ENCODE measurements around the gene SCN2A.
"Not testable (repeated sequence)": the region's sequence is repeated elsewhere in the genome, so short reads cannot be mapped to it uniquely, and the experiment has no call there.

The SCN2A gene

DNA sequence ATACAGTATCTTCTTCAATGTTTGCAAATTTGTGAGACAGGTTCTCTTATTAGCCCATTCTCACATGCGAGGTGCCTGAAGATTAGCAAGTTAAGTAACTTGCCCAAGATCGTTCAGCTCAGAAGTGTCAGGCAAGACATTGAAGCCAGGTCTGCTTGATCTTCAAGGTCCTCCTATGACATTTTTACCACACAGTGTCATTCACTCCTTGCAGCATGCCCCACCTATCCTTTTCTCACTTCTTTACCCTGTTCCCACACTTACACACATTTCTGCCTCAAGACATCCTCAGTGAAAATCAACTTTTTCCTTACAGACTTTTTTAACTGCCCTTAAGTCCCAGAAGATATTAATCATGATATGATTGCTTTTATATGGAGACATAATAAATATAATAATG is 73.8 kb downstream of the SCN2A start:
- no peak for DNase-seq (ENCODE audit: low read depth in 1 of 2, low spot score in 1 of 2)

DNA sequence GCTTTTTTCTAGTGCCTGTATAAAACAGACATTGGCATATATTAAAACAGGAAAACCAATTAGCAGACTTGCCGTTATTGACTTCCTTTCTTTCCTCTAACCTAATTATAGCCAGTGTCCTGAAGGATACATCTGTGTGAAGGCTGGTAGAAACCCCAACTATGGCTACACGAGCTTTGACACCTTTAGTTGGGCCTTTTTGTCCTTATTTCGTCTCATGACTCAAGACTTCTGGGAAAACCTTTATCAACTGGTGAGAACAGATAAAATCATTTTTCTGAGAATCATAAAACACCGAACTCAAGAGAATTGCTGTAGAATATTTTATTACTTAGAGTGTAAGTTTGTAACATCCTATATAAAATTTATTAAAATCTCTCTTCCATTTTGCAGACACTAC is 74.3 kb downstream of the SCN2A start:
- DNase-seq (ENCODE audit: low read depth in 1 of 2, low spot score in 1 of 2) = no peak

DNA sequence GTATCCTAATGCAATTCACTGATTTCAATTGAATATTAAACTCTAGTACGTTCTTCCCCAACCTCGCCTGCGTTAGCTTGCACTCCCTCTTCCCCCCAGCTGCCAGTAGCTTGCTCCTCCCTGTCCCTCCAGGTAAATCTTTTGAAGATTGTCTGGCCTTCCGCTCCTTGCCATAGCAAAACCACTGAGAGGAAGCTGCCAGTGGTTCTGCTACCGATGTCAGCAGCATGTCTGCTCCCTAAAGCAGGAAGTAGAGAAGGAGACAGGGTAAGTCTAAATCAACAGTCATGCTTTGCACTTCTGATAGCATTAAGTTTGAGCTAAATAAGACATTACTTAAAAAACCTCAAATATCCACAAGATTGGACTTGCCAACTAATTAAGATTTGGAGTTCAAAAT is 89.1 kb downstream of the SCN2A start:
- DNase-seq (ENCODE audit: low read depth in 1 of 2, low spot score in 1 of 2) = no peak

DNA sequence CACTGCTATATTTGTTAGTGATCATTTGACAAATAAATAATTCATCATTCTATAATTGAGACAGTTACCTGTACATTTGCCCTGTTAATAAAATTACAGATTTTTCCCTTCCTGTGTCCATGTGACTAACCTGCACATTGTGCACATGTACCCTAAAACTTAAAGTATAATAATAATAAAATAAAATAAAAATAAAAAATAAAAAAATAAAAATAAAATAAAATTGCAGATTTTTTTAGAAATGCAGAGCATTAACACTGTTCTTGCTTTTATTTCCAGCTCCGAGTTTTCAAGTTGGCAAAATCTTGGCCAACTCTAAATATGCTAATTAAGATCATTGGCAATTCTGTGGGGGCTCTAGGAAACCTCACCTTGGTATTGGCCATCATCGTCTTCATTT is 105.1 kb downstream of the SCN2A start:
- not testable (repeated sequence) for DNase-seq (ENCODE audit: low read depth in 1 of 2, low spot score in 1 of 2)

DNA sequence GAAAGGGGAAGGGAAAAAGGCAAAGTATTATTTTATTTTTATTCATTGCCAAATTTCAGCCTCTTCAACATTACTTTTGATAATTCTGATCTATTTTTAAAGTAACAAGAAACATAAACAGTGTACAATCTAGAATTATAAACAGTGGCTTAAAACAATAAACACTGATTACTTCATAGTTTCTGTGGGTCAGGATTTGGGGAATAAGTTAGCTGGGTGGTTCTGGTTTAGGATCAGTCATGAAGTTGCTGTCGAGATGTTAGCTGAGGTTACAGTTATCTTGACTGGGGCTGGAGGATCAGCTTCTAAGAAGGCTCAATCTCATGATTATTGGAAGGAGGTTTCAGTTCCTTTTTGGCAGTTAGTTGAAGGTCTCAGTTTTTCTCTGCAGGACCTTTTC is 109.2 kb downstream of the SCN2A start:
- DNase-seq (ENCODE audit: low read depth in 1 of 2, low spot score in 1 of 2) = no peak

DNA sequence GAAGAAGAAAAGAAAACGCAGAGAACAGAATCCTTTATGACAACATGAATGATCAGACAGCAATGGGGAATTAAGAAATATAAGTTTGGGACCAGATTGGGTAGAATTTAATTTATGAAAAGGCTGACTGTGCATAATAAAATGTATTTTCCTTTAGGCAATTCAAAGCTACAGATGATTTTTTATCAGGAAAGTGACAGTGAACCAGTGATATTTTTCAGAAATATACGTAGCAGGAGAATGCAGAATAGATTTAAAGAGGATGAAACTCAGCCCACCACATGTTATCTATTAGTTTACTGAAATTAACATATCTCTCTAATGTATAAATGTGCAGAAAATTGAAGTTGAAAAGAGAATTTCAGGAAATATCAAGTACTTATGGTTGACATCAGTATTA is 110.0 kb downstream of the SCN2A start:
- DNase-seq (ENCODE audit: low read depth in 1 of 2, low spot score in 1 of 2) = no peak

DNA sequence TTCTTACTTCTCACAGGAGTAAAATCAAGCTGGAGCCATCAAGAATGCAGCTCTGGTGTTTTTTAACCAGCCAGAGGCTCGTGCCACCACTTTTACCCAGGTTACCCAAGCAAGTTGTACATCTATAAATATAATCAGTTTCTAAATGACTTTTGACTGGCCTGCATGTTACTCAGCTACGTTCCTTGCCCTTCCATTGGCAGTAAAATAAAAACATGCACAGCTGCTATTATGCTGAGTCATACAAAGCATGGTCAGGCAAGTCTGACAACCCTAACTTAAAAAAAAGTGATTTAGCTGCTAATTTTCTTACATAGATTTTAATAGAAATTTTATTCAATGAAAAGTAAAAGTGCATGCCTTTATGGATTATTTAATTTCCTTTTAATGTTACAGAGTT is 118.5 kb downstream of the SCN2A start:
- no peak for DNase-seq (ENCODE audit: low read depth in 1 of 2, low spot score in 1 of 2)

DNA sequence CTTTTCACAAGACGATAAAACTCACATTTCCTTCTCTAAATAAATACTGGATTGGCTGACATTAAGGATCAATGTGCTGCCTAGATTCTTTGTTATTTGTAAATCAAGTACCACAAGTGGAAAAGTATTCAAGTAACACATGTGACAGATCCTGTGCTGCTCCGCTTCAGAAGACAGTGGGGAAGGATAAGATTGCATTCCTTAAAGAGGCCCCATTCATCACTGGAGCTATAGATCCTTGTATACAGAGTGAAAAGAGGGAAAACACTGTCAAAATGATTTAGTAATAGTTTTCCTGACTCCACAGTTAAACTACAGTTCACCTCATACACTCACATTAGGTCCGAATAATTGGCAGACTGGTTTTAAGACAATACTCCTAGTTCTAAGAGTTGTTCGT is 122.3 kb downstream of the SCN2A start:
- no peak for DNase-seq (ENCODE audit: low read depth in 1 of 2, low spot score in 1 of 2)

DNA sequence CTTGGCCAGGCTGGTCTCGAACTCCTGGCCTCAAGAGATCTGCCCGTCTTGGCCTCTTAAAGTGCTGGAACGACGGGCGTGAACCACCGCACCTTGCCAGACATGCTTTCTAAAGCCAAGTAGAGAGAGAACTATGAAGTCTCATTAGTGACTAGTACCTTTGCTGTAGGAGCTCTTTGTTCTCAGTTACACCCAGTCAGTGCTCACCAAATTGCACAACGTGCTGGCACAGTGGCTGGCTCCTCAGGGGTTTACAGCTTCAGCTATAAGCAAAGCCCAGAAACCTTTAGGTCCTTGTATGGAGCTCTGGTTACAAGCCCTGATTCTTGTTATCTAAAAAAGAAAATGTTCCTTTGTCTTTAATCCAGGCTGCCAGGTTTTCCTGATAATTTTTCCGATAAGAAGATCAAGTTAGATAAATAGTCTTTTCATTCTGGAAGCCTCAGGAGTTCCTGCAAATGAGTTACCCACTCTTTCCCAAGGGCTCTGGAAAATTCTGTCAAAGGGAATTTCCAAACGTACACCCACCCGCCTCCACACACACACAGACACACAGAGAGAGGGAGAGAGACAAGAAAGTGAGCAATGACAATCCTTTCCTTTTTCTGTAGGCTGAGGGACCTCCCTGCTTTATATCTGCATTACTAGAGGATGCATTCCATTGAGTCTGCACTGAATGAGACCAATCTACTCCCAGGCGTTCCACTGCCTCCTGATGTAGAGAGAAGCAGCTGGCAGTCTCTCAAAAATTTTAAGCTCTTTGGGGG is 130.1 kb downstream of the SCN2A start:
- DNase-seq (ENCODE audit: low read depth in 1 of 2, low spot score in 1 of 2) = no peak

DNA sequence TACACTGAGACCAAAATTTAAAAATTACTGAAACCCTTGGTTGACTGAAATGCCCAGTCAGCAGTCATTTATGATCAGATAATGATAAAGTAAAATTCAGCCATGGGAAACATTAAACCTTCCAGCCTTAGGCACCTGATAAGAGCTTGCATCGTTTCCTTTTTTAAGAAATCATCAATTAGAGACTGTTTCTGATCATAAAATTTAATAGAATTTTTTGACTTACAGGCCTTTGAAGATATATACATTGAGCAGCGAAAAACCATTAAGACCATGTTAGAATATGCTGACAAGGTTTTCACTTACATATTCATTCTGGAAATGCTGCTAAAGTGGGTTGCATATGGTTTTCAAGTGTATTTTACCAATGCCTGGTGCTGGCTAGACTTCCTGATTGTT is 130.7 kb downstream of the SCN2A start:
- no peak for DNase-seq (ENCODE audit: low read depth in 1 of 2, low spot score in 1 of 2)

DNA sequence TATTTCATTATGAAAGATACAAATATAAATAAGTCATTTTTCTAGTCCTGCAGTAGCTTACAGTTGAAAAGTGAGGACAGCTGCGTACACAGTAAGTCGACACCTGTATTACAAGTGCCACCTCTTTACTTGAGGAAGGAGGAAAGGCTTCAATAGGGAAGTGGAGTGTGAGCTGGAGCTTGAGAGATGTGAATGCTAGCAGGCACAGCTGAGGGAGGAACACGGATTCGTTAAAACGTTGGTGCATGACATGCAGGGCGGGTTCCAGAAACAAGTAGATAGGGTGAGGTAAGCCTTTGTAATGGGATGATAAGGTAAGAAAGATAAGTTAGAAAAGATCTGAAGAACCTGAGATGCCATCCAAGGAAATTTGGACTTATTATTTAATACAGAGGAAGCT is 132.1 kb downstream of the SCN2A start:
- DNase-seq (ENCODE audit: low read depth in 1 of 2, low spot score in 1 of 2) = no peak

DNA sequence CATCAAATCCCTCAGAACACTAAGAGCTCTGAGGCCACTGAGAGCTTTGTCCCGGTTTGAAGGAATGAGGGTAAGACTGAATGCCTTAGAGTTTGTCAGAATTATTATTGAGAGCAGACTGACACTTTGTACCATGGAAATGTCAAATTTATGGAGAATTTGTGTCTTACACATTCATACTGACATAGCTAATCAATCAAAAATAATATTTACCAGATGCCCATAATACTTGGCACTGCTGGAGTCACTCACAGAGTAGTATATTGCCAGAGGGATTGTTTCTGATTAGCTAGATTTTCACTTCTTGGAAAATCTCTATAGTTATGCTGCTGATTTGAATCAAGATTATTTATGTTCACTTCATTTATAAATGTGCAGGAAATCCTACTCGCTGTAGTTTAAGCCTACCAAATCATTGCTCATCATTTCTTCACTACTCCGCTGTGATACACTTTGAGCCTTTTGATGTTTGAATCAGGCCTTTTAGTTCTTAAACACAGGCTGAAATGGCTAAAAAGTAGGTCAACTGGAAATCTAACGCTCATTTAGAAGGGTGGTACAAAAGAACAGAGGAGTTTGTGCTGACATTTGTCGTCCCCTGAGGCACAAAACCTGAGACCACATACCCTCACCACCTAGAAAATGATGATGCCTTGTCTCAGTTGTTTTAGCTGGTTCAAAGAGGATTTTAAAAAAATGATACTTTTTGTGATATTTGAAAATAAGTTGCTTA is 134.2 kb downstream of the SCN2A start:
- no peak for DNase-seq (ENCODE audit: low read depth in 1 of 2, low spot score in 1 of 2)

DNA sequence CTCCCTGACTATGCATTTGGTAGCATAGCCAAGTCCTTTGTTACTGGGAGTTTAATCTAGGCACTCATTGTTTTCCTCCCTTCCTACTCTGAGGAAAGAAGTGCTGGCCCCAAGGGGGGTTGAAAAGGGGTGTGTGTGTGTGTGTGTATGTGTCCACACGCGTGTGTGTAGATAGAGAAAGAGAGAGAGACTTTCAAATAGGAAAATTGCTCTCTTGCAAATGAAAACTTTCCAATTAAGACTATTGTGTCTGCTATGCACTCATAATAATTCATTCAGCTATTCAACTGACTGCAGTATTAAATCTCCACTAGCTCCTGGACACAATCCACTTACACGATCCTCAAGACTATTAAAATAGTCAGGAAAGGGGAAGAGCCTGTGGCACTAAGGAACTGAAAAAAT is 137.4 kb downstream of the SCN2A start:
- DNase-seq (ENCODE audit: low read depth in 1 of 2, low spot score in 1 of 2) = no peak

DNA sequence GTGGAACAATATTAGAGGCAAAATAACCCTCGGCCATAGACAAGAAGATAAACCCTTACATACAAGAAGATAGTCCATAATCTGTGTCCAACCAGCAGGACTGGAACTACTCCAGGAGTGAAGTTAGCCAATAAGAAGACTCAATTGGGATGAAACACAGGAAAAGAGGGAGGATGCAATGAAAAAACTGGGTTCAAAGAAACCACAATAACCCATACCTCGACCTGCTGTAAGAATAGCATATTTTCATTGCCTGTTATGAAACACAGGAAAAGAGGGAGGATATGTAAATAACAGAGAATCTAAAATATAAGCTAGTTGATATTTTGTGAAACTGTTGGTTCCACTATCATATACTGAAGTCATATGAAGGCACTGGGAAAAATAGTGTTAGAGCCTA is 143.1 kb downstream of the SCN2A start:
- no peak for DNase-seq (ENCODE audit: low read depth in 1 of 2, low spot score in 1 of 2)

DNA sequence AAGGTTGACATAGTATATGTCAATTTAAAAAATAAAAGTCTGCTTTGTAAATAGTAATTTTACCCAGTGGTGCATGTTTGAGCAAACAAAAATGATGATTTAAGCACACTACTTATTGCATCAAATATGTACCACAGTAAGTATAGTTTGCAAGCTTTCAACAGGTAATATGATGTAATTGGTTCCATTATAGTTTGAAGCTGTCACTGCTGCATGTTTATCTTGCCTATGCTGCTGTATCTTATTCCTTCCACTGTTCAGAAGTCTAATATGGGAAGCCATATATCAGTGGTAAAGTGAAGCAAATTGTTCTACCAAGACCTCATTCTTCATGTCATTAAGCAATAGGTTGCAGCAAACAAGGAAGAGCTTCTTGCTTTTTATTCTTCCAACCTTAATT is 151.7 kb downstream of the SCN2A start:
- DNase-seq (ENCODE audit: low read depth in 1 of 2, low spot score in 1 of 2) = no peak

DNA sequence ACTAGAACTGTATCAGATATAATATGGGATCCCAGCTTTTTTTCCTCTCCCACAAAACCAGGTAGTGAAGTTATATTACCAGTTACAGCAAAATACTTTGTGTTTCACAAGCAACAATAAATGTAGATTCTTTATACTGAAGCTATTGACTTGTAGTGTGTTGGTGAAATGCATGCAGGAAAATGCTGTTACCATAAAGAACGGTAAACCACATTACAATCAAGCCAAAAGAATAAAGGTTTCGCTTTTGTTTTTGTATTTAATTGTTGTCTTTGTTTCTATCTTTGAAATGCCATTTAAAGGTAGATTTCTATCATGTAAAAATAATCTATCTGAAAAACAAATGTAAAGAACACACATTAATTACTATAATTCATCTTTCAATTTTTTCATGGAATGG is 152.6 kb downstream of the SCN2A start:
- DNase-seq (ENCODE audit: low read depth in 1 of 2, low spot score in 1 of 2) = no peak

DNA sequence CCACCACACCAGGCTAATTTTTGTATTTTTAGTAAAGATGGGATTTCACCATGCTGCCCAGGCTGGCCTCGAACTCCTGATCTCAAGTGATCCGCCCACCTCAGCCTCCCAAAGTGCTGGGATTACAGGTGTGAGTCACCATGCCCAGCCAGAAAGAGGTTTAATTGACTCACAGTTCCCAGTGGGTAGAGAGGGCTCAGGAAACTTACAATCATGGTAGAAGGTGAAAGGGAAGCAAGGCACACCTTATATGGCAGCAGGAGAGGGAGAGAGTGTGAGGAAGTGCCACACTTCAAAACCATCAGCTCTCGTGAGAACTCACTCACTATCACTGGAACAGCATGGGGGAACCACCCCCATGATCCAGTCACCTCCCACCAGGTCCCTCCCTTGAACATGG is 159.4 kb downstream of the SCN2A start:
- DNase-seq (ENCODE audit: low read depth in 1 of 2, low spot score in 1 of 2) = not testable (repeated sequence)

DNA sequence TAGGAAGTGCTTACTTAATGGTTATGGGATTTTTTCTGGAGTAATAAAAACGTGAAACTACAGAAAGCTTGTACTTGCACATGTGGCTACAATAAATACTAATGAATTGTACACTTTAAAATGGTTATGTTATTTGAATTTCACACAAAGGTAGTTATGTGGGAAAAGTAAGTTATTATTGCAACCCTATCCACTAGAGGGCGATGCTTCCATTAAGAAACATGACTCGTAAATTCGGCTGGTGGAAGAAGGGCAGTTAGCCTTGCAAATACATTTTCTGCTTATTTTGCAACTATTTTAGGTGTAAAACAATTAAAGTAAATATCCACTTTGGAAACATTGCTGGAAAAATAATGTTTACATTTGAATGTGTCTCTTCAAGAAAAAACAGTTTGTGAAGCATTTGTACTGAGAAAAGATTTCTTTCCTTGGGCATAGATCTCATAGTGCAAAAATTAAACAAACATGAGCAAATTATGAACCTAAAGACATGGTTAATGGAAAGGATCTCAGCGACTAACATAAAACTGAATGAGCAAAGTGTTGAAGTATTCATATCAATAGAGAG is 162.2 kb downstream of the SCN2A start:
- DNase-seq (ENCODE audit: low read depth in 1 of 2, low spot score in 1 of 2) = no peak

DNA sequence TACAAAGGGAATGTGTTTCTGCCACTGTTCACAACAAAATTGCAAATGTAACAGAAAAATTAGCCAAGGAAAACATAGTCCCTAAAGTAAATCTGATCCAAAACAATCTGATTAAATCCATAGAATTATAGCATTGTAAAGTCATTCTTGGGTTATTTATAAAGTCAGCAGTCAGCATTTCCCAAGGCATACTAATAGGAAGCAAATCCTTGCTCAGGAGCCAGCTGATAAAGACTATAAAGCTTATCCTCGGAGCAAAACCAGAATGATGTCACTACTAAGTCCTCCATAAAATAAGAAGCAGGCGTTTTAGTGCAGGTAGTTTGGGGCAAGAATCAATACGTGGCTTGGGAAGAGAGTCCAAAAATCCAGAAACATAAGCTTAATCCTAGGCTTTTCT is 162.9 kb downstream of the SCN2A start:
- no peak for DNase-seq (ENCODE audit: low read depth in 1 of 2, low spot score in 1 of 2)

DNA sequence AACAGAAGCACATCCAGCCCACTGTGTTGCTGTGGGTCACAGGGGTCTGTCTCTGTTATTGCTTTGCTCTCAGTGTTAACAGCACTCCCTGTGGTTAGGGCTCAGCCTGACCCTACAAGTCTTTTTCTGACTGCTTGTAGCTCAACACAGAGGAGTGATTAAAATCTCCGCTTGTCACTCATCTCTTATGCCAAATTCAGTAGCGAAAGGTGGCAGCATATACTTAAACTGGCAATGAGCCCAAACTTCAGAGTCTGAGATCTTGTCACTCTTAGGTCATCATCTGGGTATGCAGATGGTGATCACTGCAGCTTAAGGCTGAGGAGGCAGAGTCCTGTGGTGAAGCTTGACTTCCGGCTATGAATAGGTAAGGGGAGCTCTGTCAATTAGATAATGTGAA is 167.0 kb downstream of the SCN2A start:
- DNase-seq (ENCODE audit: low read depth in 1 of 2, low spot score in 1 of 2) = no peak

DNA sequence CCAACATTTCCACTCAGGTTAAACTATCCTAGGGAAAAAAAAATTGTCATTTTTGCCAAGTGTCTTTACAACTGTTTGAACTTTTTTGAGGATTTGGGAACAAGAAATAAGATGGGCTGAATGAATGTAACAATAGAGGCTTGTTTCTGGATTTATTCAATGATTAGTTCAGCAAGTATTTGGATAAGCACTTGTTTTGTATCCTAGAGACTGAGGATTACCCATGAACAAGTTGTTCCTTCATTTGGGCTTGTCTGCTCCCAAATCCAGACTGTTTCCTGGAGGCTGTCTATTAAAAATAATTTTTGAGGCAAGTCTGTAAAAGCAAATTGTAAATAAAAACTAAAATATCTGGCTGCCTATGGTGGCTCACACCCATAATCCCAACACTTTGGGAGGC is 168.3 kb downstream of the SCN2A start:
- DNase-seq (ENCODE audit: low read depth in 1 of 2, low spot score in 1 of 2) = no peak

DNA sequence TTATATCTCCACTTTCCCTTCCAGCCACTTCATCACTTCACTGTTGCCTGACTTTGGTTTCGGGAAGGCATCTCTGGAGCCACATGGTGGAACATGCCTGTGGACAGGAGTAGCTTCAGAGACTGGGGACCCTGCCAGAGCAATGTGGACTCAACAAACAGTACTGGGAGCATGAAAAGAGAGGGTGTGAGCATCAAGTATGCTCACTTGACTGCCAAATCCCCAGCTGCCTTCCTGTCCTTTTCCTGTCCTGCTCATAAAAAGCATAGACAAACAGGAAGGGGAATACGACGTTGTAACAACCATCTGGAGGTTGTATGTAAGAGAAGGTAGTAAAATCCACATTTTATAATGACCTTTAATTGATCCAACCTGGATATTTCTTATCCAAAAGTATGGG is 169.0 kb downstream of the SCN2A start:
- no peak for DNase-seq (ENCODE audit: low read depth in 1 of 2, low spot score in 1 of 2)

DNA sequence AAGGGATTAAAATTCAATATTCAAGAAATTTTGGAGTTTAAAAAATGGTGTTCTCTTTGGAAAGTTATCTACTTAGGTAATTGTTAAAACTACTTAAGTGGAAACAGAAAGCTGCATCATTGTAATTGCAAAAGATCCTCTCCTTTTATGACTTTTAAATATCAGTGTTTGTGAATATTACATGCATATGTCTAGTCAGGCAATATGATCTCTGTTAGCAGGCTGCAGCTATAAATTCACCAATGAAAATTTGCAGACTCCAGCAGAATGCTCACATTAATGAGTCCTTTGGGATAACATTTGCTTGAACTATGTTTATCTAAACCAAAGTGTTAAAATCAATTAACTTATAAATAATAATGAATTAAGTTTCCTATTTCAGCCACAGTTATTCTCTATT is 171.1 kb downstream of the SCN2A start:
- DNase-seq (ENCODE audit: low read depth in 1 of 2, low spot score in 1 of 2) = no peak

All from activated T-helper 1 cell treated with anti-CD3 and anti-CD28 coated beads, Interleukin-2, amount 50 U/mL, for 16 hours (primary cell).